Retinal pigment epithelial cell (primary cell): ENCODE measurements around the gene TCF7L2.

ENCODE experiments used
- DNase-seq: peaks from one replicate; pipeline ENCODE4 v3.0.0-alpha.2; 2010; ENCODE audit warnings: low read depth
- H3K4me3 ChIP-seq: 2 replicates; pipeline ENCODE4 v1.5.1; 2011; ENCODE audit warnings: mild to moderate bottlenecking, low read length, control low read depth, moderate library complexity
- TF ChIP-seq, protein P1 (sequence below): conservative IDR thresholded peaks from 2 replicates; pipeline ENCODE4 v1.5.1; 2011; ENCODE audit warnings: low read depth, low read length, control low read depth, inconsistent platforms

Gene TCF7L2

DNA sequence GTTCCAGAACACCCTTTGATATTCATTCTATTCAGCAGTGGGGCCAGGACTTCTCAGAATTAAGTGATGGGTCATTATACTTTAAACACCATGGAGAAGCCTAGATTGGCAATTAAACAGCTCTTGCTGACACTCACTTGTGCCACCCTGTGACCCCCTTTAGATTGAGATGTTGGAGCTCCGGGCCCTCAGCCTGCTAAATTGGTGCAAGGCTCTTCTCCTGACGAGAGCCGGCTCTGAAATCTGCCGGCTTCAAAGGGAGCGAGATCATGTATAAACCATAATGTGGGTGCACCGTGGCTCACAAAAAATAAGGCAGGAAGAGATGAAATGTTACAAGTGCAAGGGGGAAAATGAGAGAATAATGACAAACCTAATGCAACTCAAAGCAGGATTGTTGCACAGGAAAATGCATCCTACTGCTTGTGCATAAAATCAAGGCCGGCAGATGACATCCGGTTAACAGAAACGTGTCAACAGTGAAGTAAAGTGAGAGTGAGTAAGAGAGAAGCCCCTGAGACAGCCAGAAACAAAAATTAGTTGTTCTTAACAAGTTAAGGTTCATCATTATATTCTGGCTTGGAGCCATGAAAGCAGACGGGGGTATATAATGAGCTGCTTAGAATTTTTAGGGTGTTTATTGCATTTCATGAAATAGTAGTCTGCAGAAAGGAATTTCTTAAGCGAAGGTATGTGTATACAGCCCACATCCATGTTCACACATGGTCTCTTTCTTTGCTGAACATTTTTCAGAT lies 198.2 kb downstream of the TCF7L2 start:
- no peak overlapping the region for H3K4me3 ChIP-seq
- no peak for DNase-seq
- TF ChIP-seq, protein P1, sequence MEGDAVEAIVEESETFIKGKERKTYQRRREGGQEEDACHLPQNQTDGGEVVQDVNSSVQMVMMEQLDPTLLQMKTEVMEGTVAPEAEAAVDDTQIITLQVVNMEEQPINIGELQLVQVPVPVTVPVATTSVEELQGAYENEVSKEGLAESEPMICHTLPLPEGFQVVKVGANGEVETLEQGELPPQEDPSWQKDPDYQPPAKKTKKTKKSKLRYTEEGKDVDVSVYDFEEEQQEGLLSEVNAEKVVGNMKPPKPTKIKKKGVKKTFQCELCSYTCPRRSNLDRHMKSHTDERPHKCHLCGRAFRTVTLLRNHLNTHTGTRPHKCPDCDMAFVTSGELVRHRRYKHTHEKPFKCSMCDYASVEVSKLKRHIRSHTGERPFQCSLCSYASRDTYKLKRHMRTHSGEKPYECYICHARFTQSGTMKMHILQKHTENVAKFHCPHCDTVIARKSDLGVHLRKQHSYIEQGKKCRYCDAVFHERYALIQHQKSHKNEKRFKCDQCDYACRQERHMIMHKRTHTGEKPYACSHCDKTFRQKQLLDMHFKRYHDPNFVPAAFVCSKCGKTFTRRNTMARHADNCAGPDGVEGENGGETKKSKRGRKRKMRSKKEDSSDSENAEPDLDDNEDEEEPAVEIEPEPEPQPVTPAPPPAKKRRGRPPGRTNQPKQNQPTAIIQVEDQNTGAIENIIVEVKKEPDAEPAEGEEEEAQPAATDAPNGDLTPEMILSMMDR, result no peak

DNA sequence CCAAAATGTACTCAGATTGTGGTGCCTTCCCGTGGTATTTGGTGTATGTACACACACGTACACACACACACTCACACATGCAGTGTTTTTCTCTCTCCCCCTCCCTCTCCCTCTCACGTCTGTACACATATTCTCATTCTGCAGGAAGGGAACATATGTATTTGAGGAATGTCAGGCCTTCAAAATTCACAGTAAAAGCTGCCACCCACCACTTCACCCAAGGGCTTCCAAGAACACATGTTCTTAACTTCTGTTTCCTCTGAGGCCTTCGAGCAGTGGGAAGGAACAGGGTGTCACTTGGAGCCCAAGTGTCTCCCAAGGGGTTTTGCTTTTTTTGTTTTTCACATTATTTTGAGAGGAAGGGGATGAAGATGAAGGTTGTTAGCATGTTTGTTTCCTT lies 198.9 kb downstream of the TCF7L2 start:
- DNase-seq, result no peak
- TF ChIP-seq, protein P1, result no peak
- no peak overlapping the region for H3K4me3 ChIP-seq

DNA sequence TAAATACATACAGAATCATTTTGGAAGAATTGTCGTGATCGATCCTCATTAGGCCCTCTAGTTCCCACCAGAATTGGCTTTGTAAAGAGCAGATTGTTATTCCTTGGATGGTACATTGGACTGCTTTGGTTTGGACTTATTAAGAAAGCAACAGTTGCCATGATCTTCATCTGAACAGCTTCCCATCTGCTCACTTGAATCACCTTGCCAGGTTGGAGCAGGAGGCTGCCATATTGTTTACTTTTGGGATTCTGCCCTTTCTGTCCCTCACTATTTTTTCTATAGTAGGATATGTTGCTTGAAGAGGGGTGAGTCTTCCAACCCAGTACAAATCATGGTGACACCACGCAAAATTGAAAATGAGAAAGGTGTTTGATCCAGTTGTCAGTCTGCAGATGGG lies 199.6 kb downstream of the TCF7L2 start:
- no peak for DNase-seq
- TF ChIP-seq, protein P1, result no peak
- no peak overlapping the region for H3K4me3 ChIP-seq

DNA sequence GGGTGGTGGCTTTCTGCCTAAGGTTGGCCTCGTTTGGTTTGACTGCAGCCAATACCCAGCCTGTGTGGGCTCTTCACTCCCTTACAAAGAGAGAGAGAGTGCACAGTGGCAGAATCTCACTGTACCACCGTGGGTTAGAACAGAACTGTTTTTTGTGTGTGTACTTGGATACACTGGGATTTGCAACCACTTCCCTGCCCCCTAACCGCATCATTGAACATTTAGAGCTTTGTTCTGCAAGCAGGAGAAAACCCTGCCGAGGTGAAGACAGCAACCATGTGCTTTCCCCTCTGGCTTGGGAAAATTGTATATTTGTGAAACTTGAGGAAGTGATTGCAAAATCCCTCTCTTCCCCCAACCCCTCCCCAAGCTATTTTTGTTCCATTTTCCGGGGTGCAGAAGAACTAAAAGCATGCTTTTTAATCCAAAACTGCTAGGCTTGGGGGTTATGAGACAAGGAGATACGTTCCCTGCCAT lies 201.2 kb downstream of the TCF7L2 start:
- TF ChIP-seq, protein P1, result no peak
- DNase-seq, result no peak
- H3K4me3 ChIP-seq, result no peak overlapping the region

DNA sequence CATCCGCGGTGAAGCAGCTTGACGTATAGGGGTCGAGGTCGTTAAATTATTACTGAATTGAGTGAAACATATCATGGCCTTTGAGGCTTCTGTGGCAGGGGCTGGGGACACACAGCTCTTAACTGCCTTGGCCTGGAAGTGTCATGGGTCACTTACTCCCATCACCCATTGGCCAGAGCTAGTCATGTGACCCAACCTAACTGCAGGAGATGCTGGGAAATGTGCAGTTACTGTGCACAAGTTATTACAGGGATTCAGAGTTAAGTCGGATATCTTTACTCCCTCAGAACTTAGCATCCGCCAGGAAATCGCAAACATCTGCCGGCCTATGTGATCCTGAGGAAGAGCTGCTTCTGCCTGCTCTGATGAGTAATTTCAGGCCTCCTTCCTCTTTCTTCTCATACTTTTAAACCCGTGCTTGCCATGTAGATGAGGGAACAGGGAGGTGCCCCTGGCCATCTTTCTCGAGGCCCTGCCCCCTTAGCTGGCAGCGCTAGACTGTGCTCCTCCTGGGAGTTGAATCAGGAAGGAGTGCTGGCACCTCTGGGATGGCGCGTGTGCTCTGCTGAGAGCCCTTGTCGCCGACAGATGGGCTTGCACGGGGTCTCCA lies 203.6 kb downstream of the TCF7L2 start:
- TF ChIP-seq, protein P1, result no peak
- no peak for DNase-seq
- no peak overlapping the region for H3K4me3 ChIP-seq

DNA sequence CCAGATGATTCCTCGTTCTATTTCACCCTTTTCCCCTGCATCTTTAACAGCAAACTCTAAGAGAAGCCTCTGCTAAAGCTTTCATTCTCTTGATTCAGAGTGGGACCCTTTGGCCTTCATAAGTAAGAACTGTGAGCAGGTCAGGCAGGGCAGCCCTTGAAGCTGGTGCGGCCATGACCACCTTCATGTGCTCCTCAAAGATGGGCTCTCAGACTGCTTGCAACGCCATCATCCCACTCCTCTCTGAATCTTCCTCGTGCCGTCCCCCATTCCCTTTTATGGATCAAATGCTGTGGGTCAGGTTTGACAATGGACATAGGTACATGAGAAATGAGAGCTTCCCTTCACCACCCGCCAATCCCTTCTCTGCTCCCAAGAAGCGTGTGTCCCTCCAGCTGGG lies 207.4 kb downstream of the TCF7L2 start:
- TF ChIP-seq, protein P1, result no peak
- H3K4me3 ChIP-seq, result no peak overlapping the region
- no peak for DNase-seq

DNA sequence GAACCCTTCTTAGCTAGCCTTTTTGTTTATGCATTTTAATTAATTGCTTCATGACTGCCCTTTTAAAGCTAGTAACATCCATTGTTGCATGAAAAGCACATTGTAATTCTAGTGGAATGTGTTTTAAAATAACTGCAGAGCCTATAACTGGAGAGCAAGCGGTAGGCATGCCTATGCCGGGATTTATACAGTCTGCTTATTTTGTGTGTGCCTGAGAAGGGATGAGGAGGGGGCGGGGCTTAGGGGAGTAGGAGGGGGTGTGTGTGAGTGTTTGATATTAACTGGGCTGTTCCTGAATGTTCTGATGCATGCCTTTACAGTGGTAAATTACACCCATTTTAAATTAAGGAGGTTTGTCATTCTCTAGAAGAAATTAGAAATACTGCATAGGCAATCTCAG lies 208.1 kb downstream of the TCF7L2 start:
- no peak overlapping the region for H3K4me3 ChIP-seq
- TF ChIP-seq, protein P1, result no peak
- no peak for DNase-seq
